Osteocyte (in vitro differentiated cells): ENCODE measurements around the gene ITM2A. TPM values are rescaled to one million over a fixed set of nuclear protein-coding genes. Genes with fewer than 3 reads are reported as not detected.

Experiments
- DNase-seq: peaks from one replicate; pipeline ENCODE4 v3.0.0; 2021; ENCODE audit warnings: mixed read lengths; ENCODE audit not compliant: unreplicated experiment; ENCODE audit errors: extremely low spot score
- H3K27ac Mint-ChIP-seq: one replicate; pipeline ENCODE4 v1.8.0; 2021; ENCODE audit warnings: mild to moderate bottlenecking, mixed read lengths; ENCODE audit not compliant: unreplicated experiment
- H3K27me3 Mint-ChIP-seq: one replicate; pipeline ENCODE4 v1.8.0; 2021; ENCODE audit warnings: mixed read lengths; ENCODE audit not compliant: unreplicated experiment
- H3K36me3 Mint-ChIP-seq: one replicate; pipeline ENCODE4 v1.8.0; 2021; ENCODE audit warnings: mixed read lengths; ENCODE audit not compliant: unreplicated experiment
- H3K4me1 Mint-ChIP-seq: one replicate; pipeline ENCODE4 v1.8.0; 2021; ENCODE audit warnings: mixed read lengths; ENCODE audit not compliant: unreplicated experiment
- H3K4me3 Mint-ChIP-seq: one replicate; pipeline ENCODE4 v1.8.0; 2021; ENCODE audit warnings: mild to moderate bottlenecking, moderate library complexity, mixed read lengths; ENCODE audit not compliant: unreplicated experiment
- H3K9me3 Mint-ChIP-seq: one replicate; pipeline ENCODE4 v1.8.0; 2021; ENCODE audit warnings: mixed read lengths; ENCODE audit not compliant: unreplicated experiment
- total RNA-seq: library from RNA; stranded (reverse); gene quantifications from 2 replicates; pipeline ENCODE4 v1.2.1, GENCODE V29; 2021
- TF ChIP-seq, protein P1 (sequence below): fragments of 200-600 bp; sonication (generic); IDR thresholded peaks from 2 replicates; pipeline ENCODE4 v1.5.0; 2021; ENCODE audit warnings: antibody characterized with exemption, mild to moderate bottlenecking, moderate library complexity

Gene ITM2A
- total RNA-seq, 1 donor from 2014 or later = not detected

DNA sequence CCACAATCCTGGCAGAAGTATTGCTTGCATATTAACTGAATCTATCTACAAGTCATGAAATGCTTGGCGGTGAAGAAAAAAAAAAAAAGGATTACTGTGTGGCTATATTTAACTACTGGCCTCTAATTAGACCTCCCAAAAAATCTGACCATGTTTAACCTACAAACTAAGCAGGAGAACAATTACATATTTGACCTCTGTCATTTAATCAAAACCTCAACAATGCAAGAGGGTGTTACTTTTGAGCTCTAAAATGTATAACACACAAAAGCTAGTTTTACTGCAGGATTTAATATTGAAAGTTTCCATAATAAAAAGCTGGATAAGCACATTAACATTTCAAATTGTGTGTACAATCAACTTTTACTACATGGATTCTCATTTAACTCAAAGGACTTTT is 1.5 kb downstream of the ITM2A start:
- TF ChIP-seq, protein P1, sequence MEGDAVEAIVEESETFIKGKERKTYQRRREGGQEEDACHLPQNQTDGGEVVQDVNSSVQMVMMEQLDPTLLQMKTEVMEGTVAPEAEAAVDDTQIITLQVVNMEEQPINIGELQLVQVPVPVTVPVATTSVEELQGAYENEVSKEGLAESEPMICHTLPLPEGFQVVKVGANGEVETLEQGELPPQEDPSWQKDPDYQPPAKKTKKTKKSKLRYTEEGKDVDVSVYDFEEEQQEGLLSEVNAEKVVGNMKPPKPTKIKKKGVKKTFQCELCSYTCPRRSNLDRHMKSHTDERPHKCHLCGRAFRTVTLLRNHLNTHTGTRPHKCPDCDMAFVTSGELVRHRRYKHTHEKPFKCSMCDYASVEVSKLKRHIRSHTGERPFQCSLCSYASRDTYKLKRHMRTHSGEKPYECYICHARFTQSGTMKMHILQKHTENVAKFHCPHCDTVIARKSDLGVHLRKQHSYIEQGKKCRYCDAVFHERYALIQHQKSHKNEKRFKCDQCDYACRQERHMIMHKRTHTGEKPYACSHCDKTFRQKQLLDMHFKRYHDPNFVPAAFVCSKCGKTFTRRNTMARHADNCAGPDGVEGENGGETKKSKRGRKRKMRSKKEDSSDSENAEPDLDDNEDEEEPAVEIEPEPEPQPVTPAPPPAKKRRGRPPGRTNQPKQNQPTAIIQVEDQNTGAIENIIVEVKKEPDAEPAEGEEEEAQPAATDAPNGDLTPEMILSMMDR = no peak
- Mint-ChIP-seq H3K27ac (no peak overlapping the region), H3K36me3 (no peaks in the 10 kb centered on the region), H3K27me3 (no peaks in the 10 kb centered on the region), H3K4me3 (no peak overlapping the region), H3K9me3 (no peaks in the 10 kb centered on the region), H3K4me1 (peaks cover 3% of the 10 kb centered on the region)
- no peak for DNase-seq

DNA sequence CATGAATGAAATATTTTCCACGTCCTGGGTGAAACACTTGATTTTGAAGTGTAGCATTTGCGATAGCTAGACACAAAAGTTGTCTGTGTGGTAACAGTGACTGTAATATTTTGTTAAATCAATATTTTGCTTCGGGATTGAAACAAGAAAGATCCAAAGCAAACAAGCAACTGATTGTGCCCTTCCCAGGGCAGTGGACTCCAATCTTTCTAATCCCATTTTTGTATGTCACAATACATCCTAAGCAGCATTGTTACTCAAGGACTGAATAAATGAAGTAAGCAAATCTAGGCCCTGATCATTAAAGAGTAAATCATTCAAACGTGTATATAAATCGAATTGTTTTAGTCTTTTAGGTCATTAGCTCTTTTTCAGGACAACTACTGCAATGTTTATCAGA is 2.8 kb downstream of the ITM2A start:
- no peaks in the 10 kb centered on the region for H3K36me3 Mint-ChIP-seq
- H3K27me3 Mint-ChIP-seq = no peaks in the 10 kb centered on the region
- TF ChIP-seq, protein P1 = no peak
- DNase-seq = no peak
- H3K9me3 Mint-ChIP-seq = no peaks in the 10 kb centered on the region
- H3K27ac Mint-ChIP-seq = no peak overlapping the region
- peaks cover 3% of the 10 kb centered on the region for H3K4me1 Mint-ChIP-seq
- H3K4me3 Mint-ChIP-seq = no peak overlapping the region

DNA sequence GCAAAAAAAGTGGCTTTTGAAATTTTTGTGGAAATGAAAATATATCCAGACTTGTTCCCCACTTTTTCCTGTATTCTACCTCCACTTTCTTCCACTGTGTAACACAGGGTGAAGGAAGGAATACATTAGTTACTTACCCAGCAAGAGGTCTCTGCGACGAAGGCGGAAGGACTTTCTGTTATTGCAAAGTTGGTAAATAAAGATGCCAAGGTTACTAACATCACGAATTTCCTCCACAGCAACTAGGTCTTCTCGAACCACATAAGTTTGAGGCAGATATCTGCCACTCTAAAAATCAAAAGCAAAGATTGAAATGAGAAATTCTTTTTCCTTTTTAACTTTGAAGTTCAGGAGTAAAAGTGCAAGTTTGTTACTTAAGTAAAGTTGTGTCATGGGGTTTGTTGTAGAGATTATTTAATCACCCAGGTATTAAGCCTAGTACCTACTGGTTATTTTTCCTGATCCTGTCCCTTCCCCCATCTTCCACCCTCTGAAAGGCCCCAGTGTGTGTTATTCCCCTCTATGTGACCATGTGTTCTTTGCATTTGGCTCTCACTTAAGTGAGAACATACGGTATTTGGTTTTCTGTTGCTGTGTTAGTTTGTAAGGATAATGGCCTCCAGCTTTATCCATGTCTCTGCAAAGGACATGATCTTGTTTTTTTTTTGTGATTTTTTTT is 5.8 kb downstream of the ITM2A start:
- Mint-ChIP-seq H3K4me1 (no peaks in the 10 kb centered on the region), H3K4me3 (no peak overlapping the region), H3K9me3 (peaks cover 14% of the 10 kb centered on the region), H3K27ac (no peak overlapping the region), H3K27me3 (no peaks in the 10 kb centered on the region), H3K36me3 (no peaks in the 10 kb centered on the region)
- DNase-seq = no peak
- TF ChIP-seq, protein P1 = no peak

DNA sequence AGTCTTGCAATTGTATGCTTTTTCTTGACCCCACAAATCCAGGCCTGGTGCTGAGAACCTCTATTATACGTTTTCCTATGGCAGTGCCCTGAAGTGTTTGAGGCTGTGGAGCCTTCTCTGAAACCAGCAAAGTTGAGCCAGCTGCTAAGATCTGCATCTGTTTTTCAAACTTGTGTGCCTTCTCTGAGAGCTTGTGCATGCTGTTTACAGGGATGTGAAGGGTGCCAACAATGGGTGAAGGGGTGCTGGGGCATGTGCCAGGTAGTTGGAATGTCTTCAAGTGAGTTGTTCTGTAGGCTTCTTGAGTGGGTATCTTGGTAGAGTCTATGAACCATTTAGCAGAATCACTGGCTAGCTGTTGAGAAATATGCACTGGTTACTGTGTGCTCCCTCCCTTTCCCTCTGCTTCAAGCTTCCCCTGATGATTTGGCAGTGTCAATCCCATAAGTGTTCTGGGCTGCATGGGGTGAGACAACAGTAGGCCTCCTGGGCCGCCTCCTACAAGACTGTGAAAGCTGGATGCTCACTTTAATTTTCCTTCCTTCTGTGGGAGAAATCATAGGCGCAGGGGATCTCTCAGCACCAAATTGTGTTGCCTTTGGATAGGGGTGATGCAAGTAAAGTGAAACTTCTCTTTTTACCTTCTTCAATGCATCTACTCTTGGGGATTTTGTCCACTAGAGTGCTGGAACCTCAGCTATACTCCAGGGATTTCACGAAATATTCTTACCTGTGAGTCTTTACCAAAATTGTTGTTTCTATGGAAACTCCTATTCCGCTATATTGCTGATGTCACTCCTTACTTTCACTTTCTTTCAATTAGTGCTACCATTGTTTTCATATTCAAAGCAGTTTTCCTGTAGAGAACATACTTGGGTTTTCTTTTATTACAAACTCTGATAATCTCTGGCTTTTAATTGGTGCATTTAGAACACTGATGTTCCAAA is 30.0 kb downstream of the ITM2A start:
- Mint-ChIP-seq H3K4me3 (no peak overlapping the region), H3K9me3 (peaks cover 16% of the 10 kb centered on the region), H3K27ac (no peak overlapping the region), H3K4me1 (no peaks in the 10 kb centered on the region), H3K27me3 (no peaks in the 10 kb centered on the region), H3K36me3 (no peaks in the 10 kb centered on the region)
- DNase-seq = no peak
- TF ChIP-seq, protein P1 = no peak

DNA sequence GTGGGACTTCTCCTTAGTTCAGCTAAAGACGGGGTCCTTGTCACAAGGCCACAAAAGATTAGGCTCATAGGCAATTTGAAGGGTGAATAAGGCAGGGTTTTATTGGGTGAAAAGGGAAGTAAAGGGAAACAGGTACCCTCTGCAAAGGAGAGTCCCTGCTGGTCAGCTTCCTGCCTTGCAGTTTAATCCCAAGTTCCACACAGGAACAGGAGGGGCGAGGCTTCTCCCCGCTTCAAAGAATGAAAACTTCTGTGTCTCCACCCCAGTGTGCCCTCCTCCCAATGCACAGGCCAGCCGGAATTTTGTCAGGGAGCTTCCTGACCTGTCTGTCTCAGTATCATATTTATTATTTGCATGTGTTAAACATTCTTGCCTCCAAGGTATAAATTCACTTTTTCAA is 37.1 kb downstream of the ITM2A start:
- no peak overlapping the region for H3K4me3 Mint-ChIP-seq
- TF ChIP-seq, protein P1 = no peak
- no peaks in the 10 kb centered on the region for H3K4me1 Mint-ChIP-seq
- H3K27me3 Mint-ChIP-seq = no peaks in the 10 kb centered on the region
- no peaks in the 10 kb centered on the region for H3K36me3 Mint-ChIP-seq
- H3K27ac Mint-ChIP-seq = no peak overlapping the region
- no peaks in the 10 kb centered on the region for H3K9me3 Mint-ChIP-seq
- no peak for DNase-seq
